NCI-H1048 (cell line): ENCODE measurements around the gene NDRG4.

ENCODE experiments used
- DNase-seq: peaks from one replicate; lab custom pipeline; 2025; lab: John Stamatoyannopoulos, UW

NDRG4 gene

GRCh38 chr16:58510097-58510775, 10.3 kb downstream of the NDRG4 start:
- DNase-seq = no peak

DNA sequence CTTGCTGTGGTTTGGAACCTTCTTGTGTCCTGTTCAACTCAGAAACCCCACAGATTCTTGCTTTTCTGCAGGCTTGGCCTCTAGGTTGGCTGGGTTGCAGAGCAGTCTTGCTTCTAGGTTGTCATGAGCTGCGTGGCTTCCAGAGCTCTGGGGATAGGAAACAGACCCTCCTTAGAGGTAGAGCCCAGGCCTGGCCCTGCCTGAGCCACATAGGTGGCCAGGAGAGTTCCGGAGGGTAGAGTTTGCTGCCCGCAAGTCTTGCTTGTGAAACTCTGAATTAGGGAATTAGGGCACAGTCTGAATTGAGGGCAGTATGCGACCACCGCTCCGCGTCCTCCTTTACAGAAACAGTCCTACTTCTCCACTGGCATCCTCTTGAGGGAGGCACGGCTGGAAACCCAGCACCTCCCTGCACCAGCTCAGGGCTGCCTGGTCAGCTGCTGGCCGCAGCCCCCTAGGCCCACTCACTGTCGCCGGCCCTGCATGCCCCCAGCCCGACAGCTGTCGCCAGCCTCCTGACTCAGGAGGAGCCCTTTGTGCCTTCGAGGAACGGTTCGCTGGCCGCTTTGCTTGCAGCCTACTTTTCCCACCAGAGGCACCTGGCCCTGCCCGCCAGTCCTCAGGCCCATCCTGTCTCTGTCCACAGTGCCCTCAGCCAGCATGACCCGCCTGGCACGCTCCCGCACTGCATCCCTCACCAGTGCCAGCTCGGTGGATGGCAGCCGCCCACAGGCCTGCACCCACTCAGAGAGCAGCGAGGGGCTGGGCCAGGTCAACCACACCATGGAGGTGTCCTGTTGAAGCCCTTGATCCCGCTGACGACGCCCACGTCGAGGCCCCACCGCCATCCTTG, 11.1 kb downstream of the NDRG4 start:
- no peak for DNase-seq

DNA sequence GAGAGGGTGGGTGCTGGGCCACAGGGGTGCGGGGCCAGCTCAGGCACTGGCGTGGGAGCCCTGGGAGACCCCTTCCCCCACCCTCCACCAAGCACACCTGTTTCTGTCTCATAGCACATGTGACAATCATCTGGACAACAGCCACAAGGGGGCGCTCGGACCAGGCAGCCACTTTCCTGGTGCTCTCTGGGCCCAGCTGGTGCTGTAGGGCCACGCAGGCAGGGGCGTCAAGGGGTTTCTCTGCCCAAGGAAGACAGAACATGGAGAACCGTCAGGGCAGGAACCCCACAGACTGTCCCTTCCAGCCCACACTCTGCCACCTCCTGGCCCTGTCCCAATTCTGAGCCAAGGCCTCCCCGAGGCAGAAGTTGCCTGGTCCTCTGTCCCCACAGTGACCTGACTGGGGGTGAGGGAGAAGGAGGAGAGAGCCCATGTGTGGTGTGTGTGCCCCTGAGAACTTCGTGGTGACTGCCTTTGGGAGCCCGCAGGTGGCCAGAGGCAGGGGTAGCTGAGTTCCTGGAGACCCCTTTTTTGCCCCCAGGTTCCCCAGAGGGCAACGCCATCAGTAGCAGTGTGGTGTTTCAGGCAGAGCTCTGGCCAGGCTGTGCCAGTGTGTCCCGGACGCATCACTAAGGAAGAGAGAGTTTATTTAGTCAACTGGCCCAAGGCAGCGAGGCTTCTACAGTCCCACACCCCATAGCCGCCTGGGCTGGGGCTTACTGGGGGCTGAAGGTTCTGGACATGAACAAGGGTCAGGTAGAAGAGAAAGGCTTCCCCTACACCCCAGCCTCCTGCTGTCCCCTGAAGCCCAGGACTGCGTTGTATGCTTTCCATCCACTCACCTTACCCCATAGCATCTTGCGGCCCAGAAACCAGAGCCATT, 12.2 kb downstream of the NDRG4 start:
- no peak for DNase-seq

DNA sequence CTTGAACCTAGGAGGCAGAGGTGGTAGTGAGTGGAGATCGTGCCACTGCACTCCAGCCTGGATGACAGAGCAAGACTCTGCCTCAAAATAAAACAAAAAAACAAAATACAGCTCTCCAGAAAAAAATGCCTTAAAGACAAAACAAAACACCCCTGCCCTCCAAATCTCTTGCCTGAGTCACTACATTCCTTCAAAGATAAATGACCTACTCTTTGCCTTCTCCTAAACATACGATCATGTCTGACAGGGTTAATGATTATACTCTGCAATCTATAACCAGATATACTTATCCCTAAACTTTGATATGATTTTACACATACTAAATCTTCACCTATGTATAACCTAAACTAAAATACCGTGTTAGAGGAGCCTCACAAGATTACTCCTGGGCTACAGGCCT, 13.9 kb downstream of the NDRG4 start:
- no peak for DNase-seq

DNA sequence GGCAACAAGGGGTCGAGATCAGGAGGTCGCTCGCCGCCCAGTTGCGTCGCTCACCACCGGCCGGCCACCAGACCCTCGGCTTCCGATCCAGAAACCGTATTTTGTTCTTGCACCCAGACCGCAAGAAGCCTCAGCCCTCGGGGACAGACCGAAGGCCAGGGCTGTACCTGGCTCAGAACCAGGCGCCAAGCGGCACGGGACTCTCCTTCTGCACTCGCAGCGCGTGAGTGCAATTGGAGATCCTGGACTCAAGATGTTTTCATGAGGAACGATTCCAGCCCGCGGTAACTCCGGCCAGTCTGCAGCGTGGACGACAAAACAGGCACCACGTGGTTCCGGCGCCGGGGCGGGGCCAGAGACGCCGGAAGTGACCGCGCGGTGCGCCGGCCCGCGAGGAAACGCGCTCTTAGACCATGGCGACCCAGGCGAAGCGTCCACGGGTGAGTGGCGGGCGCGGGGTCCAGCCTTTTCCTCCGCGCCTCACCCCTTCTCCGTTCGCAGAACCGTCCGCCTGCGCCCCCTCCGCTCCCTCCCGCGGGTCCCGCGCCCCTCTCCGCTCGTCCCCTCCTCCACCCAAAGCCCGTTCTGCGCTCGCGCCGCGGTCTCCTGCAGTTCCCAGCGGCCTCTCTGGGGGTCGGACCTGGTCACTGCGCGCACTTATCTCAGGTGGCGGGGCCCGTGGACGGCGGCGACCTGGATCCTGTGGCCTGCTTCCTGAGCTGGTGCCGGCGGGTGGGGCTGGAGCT, 15.4 kb downstream of the NDRG4 start, which contains the start of gene SETD6:
SETD6 (plus strand) TSS at position 393 of the 746 bp plus-strand sequence; CDS start at position 414, 21 bp downstream.
- peak; percentile 55 for DNase-seq

- no peak for DNase-seq
Measured at GRCh38 chr16:58515871-58516767, 16.2 kb downstream of the NDRG4 start.

GRCh38 chr16:58516768-58517107, 16.8 kb downstream of the NDRG4 start:
- no peak for DNase-seq

GRCh38 chr16:58518083-58518979, 18.4 kb downstream of the NDRG4 start:
- no peak for DNase-seq

DNA sequence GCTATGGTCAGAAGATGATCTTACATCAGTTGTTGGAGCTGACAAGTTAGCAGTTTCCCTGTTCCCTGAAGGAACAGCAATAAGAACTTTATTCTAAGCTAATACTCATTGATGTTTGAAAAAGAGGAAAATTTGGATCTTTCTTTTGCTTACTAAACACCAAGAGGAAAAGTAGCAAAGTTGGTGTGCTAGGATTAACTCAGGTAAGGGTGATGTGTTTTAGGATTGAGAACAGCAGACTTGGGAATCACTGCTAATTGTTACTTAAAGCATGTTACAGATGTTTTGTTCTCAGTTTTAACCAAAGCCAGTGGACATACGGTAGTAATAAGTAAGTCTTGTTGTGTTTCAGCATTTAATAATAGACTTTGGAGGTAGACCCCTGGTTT, 19.0 kb downstream of the NDRG4 start:
- no peak for DNase-seq

DNA sequence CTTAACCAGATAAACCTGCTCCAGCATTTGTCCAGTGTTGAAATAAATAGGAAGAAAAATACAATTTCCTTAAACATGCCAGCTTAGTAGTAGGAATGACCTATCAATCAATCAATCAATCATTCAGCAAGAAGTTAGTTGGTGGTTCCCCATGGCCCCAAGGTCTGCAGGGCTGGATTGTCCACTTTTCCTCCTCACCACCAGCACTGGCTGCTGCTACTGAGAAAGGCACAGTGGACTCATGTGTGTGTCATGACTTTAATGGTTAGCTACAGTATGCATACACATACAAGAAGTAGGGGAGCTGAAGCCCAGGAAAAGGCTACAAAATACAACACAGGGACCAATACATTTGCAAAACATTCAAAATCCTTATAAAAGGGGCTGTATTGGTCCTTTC, 19.8 kb downstream of the NDRG4 start:
- no peak for DNase-seq

GRCh38 chr16:58530179-58530578, 30.2 kb downstream of the NDRG4 start:
- no peak for DNase-seq

DNA sequence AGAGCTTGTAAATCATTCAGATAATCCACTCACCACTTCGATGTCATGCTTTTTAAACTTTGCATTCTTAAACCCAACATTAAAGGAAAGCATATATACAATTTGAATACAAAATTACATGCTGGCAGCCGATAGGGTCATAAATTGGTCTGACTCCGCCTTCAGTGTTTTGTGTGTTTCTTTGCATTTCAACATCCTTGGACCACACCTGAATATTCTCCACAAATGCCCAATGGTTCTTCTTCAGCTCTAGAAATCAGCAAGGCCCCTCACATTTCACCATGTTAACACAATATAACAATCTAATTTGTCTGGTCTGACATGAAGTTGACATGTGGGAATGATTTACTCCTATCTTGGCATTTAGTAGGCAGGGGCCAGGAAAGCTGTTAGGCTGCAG, 32.5 kb downstream of the NDRG4 start:
- no peak for DNase-seq

GRCh38 chr16:58533751-58534470, 34.0 kb downstream of the NDRG4 start:
- no peak for DNase-seq

GRCh38 chr16:58535100-58535499, 35.2 kb downstream of the NDRG4 start:
- DNase-seq = no peak

- no peak for DNase-seq
Measured at GRCh38 chr16:58536278-58536677, 36.3 kb downstream of the NDRG4 start.

- DNase-seq = no peak
Measured at GRCh38 chr16:58537124-58537906, 37.4 kb downstream of the NDRG4 start.

DNA sequence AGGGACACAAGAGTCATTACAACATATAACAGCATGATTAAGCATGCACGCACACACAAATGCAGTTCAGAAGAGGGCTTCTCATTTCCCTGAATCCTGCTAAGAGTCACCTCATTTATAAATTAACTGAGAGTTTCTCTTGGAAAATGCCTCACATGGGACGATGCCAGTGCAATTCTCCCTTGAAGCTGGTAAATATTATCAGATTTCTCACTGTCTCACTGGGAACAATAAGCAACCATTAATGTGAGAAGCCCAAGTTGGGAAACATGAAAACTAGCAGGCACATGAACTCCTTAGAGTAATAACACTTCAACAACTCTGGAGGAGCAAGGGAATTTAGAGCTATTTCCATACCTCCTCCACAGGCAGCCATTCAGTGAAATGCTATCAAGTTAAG, 41.8 kb downstream of the NDRG4 start:
- no peak for DNase-seq

- no peak for DNase-seq
Measured at GRCh38 chr16:58542291-58542690, 42.3 kb downstream of the NDRG4 start.
